ENCODE measurements around the gene TRPV5.

TRPV5 gene

DNA sequence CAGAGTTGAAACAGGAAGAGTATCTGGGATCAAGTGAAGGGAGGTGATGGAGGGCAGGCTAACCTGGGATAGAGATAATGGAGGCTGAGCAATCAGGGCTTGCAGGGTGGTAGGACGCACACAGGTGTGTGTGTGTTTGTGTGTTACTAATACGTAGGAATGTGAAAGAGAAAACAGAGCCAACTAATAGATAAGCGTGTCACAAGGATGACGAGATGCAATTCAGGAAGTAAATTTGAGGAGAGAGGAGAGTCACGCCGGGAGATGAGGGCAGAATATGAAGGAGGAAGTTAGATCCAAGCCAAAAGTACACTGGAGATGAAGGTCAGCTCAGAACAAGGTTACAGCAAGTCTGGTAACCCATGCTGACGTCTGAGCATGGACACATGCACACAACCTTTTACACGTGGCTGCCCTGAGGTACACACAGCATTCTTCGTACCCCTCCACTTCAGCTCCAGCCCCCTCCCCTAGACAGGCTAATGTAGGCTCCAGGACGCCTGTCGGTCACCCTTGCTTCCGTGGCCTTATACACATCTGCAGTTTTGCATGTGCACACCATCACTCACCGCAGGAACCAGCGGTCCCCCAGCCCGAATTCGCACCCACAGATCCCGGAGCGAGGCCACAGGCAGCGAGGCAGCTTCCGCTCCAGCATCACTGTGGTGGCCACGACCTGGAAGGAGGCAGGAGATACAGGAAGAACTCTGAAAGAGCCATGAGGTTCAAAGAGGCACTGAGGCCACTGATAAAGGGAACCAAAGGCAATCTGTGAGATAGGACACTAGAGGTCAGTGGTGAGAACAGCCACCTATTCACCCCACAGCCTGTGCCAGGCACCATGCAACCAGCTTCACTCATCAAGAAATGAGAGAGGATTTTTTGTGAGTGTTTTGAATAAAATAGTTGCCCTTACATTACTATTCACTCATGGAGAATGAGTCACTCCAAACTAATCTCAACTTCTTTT, 24.3 kb downstream of the TRPV5 start:
- DNase-seq (ENCODE audit: low read depth): no peak

DNA sequence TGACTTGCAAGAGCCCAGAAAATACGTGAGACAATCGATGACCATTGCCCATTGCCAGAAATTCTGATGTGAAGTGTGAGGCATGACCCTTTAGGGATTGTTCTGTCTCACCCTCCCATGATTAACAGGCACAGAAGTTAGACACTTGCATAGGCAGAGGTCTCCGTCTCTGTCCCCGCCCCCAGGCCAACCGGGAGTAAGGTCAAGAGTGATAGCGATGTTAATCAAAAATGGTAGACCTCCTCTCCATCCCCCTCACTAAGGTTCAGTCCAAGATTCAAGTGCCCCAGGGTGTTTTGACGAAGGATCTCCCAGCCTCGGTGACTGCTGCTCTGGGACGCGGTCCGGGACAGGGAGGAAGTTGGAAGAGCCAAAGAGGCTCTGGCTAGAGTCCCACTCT, 25.3 kb downstream of the TRPV5 start:
- DNase-seq (ENCODE audit: low read depth): no peak

DNA sequence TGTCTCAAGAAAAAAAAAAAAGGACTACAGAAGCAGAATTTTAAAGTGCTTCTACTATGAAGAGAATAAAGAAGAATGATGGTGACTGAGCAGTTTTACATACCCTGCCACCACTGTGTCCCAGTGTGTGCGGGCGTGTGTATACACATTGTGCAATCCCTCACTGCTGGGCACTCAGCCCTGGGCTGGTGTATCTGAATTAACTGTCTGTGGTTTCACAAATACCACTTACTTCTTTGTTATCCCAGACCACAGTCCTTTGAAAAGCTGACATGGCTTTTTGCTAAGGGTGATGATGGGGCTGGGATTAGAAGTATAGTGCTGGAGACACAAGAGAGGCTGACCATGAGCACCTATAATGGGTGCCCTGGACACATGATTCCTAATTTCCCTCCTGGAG, 26.9 kb downstream of the TRPV5 start:
- no peak for DNase-seq (ENCODE audit: low read depth)

DNA sequence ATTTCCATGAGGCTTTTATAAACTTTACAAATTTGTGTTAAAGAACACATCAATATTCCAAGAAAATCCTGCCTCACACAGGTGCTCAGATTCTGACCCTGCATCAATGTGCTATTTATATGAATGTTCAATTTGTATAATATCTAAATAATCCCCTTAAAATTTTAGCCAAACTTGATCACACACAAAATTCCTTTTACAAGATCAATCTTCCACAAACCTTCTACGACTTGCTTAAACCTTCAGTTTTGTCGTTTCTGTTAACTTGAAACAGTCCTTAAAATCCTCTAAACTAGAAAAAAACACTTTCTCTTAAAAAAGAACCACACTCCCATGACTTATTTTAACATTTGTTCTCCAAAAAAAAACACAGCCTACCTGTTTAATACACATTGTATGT, 27.8 kb downstream of the TRPV5 start:
- no peak for DNase-seq (ENCODE audit: low read depth)

DNA sequence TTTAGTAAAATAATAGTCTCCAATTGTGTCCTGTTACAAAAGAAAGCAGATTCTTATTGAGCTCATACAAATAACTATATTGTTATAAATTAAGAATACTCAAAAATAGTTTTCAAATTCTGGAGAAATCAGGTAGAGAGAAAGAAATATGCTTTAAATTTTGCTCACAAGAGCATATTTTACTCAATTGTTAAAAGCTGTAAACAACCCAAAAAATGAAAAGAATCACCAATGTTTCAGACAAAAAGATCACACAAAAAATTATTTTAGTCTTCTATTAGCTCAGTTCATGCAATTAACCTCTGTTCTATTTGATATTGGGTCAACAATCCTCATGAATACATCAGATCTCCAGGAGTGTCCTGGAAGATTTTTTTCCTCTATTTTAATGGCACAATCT, 29.4 kb downstream of the TRPV5 start:
- no peak for DNase-seq (ENCODE audit: low read depth)

DNA sequence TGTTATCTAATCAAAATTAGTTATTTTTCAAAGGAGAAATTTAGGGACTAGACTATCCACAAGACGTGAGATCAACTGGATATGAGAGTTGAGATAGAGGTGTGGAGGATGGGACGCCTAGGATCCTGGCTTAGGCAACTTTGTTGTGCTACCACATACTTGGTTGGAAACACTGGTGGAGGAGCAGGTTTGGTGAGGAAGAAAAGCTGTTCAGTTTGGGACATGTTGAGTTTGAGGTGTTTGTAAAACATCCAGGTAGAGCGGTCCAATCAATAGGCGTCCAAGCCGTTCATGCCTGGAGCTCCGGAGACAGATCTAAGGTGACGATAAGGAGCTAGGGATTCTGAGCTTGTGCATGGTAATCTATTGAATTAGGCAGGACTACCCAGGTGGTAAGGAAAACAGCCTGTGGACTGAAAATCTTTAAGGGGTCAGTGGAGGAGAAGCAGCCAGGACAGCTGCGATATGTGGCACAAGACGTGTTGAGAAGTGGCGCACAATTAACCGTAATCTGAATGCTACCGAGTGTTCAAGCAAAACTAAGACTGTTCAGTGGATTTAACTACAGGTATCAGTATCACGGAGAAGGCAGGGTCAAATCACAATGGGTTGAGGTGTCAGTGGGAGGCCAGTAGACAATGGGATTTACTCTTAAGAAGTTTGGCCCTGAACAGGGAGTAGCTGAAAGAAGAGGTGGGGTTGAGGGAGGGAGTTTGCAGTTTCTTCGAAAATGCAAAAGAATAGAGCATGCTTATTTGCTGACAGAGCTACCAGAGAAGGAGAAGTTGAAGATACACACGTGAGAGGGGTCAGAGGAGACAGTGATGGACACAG, 31.9 kb downstream of the TRPV5 start:
- no peak for DNase-seq (ENCODE audit: low read depth)

DNA sequence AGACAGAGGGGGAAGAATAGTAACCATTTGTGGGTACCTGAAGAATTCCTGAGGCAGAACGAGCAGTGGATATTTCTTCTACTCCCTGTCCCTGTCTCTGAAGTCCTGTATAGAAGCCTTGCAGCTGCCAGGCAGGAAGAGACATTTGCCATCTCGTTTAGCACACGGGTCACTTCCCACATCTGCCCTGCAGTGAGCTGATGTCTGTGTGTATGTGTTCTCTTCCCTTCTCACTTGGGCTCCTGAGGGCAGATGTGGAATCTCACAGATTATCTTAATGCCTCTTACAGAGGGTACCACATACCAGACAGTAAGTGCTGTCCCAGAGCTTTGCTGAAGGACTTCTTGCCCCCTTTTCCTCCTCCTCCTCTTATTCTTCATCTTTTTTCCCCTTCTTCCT, 33.9 kb downstream of the TRPV5 start:
- DNase-seq (ENCODE audit: low read depth): no peak

DNA sequence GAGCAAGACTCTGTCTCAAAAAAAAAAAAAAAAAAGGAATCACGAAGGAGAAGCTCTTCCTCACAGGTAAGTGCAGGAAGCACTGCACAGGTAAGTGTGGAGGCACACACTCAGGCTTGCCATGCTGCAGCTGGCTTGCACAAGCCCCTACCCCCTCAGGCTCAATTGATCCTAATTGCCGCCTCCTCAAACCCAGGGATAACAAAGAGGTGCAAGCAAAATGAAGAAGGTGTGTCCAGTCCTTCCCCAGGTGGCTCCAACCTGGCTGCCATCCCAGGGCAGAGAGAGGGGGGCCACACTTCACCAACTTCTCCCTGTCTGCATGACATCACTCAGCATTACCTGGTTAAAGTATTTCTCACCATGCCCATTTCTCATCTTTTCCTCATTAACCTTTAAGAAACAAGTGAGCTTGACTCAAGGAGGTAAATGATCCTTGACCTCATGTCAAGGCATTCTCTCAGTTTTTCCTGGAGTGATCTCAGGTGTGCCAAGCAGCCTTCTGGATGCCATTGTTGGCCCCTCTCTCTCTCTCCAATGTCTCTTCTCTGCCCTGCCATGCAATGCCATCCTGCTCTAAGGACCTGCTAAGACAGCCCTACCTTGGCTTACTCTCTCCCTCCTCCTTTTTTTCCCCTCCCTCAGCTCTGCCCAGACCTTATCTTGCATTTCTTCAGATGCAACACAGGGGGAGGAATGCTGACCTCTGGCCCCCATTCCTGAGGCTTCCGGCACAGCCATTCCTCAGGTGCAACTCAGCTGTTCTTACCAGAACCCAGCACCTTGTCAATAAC, 35.0 kb downstream of the TRPV5 start:
- DNase-seq (ENCODE audit: low read depth): no peak

- DNase-seq (ENCODE audit: low read depth): no peak
Observed at GRCh38 chr7:142897691-142898090, 35.9 kb downstream of the TRPV5 start.

- no peak for DNase-seq (ENCODE audit: low read depth)
Observed at GRCh38 chr7:142896741-142897379, 36.7 kb downstream of the TRPV5 start.

DNA sequence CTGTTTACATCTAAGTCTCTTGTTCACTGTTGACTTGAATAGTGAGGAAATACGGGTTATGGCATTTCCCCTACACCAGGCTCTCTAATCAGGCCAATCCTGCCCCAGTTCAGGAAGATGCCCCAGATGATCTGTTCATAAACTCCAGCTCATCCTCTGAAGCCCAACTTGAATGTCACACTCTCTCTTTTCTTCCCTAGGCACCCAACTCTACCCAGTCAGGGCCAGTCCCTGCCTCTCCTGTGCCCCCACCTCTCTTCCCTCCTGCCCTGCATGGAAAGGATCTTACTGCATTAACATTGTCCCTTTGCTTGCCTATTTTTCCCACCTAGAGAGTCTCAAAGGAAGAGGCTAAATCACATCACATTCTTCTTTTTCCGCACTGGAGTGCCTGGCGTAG, 37.4 kb downstream of the TRPV5 start:
- no peak for DNase-seq (ENCODE audit: low read depth)

GRCh38 chr7:142894985-142895593, 38.5 kb downstream of the TRPV5 start:
- DNase-seq (ENCODE audit: low read depth): no peak

- DNase-seq (ENCODE audit: low read depth): no peak
Observed at GRCh38 chr7:142894112-142894984, 39.2 kb downstream of the TRPV5 start.

DNA sequence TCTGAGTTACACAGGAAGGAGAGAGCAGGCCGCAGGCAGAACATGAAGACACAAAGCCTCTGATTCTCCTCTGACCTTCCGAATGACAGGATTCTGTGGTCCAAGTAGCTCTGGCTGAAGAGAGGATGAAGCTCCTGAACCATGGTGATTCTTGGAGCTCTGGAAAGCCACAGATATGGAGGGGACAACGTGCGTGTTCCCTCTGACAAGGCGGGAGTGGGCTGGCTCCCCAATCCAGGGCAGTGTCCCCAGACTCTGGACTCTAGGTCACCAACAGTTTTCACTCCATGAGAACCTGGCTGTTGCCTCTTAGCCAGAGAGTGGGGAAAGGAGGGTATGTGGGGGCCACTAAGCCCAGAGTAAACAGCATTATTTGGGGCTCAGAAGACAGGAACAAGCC, 40.6 kb downstream of the TRPV5 start:
- DNase-seq (ENCODE audit: low read depth): no peak

DNA sequence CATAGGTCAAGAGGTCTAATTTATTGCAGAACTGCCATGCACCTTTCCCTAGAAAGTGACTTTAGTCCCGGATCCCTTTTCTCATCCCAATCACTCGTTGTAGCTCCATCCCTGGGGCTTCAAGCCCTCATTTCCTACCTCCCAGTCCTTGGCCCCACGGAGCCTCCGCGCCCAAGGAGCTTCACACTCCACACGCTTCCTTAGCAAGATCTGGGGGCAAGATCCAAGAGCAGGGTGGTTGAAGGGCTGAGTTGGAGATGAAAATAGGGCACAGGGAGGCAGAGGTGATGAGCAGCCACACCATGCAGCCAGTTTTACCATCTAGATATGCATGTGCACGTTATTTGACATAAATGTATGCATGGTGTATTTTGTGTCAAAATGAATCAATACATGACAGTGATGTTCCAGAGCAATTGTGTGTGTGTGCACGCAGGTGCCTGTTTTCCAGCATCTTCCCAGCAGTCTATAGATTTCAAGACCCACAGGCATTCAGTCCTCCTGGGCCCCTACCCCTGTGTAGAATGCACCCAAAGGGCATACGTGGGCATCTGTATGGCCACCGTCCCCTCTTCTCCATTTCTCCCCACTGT, 42.0 kb downstream of the TRPV5 start:
- no peak for DNase-seq (ENCODE audit: low read depth)

- no peak for DNase-seq (ENCODE audit: low read depth)
Observed at GRCh38 chr7:142890874-142891485, 42.6 kb downstream of the TRPV5 start.

GRCh38 chr7:142889816-142890215, 43.7 kb downstream of the TRPV5 start:
- DNase-seq (ENCODE audit: low read depth): no peak

DNA sequence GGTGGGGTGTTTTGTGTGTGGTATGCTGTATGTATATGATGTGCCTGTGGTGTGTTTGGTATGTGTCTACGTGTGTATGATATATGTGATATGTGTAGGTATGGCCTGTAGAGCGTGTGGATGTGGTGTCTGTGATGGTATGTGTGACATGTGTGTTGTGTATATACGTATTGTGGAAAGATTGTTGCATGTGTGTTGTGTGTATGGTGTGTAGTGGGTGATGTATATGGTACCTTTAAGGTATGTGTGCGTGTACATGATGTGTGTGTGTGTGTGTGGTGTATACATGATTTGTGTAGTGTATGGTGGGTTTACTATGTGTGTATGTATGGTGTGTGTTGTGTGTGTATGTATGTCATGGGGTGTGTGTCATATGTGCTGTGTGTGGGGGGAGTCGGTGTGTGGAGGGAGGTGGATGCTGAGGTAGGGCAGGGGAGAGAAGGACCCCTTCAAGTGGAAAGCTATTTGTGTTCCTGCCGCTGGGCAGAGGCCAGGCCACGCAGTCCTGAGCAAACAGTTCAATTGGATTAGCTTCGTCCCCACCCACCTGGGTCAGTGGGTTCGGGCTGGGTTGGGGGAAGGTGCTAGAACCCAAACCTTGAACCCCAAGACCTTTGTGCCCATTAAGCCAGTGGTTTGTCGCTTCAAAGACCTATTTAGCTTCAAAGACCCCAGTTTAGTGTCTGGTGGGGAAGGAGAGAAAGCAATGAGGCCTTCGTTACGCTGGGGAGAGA, 46.1 kb downstream of the TRPV5 start:
- no peak for DNase-seq (ENCODE audit: low read depth)

DNA sequence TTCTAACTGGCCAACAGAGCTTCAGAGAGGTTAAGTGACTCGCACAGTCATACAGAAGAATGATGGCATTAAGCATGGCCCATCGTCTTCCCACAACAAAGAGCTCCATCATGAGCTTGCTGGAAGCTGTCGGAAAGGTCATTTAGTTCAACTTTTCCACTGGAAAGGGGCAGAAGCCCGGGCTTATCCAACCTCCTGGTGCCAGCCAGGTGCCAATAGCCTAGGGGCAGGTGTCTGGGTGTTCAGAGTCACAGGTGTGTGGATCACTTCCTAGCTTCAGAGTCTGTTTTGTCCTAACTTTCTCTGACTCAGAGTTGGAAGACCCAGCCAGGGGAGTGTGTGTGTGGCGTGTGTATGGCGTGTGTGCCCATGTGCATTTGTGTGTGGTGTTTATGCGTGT, 46.7 kb downstream of the TRPV5 start:
- no peak for DNase-seq (ENCODE audit: low read depth)
